HCT116 (cell line): ENCODE data around the gene C20orf204. TPM values are rescaled to one million over a fixed set of nuclear protein-coding genes. Genes with fewer than 3 reads are reported as not detected.

Experiments
- ATAC-seq: fragments of 200-7000 bp; cut with Tn5 transposase; 2 replicates; pipeline ENCODE4 v1.9.1; 2020; ENCODE audit warnings: mild to moderate bottlenecking, moderate library complexity
- BruUV-seq: library from RNA; stranded (reverse); fragments of 400-500 nt; replicated peaks from 2 replicates; lab custom pipeline; 2021; lab: Mats Ljungman, UMichigan
- CTCF ChIA-PET: fragments of 300-600 bp; sonication (Branson Sonifier 250); formaldehyde crosslinking; loops from one replicate; lab custom pipeline; 2021; ENCODE audit warnings: antibody characterized with exemption; lab: Charles Lee
- POLR2A ChIA-PET: fragments of 300-600, 350-600 bp; sonication (Branson Sonifier 250); formaldehyde crosslinking; loops from one replicate; lab custom pipeline; 2021; ENCODE audit warnings: antibody characterized with exemption; lab: Charles Lee
- RAD21 ChIA-PET, 2 experiments: fragments of 300-600 bp; sonication (Branson Sonifier 250); formaldehyde crosslinking; loops; one replicate each; lab custom pipeline; 2023; ENCODE audit warnings: low total read pairs in 2 of 2; ENCODE audit not compliant: uncharacterized antibody in 2 of 2, unreplicated experiment in 2 of 2, low non-redundant PET in 1 of 2; lab: Charles Lee
- DNase-seq: peaks from one replicate; pipeline ENCODE4 v3.0.0-alpha.2; 2010; ENCODE audit warnings: low read depth, low spot score
- H2AFZ ChIP-seq: fragments of 200-600 bp; shearing (Covaris generic), sonication (generic); 2 replicates; pipeline ENCODE4 v1.6.1; 2017; ENCODE audit warnings: low read depth, mixed run types, mixed read lengths, antibody characterized with exemption, low read length; ENCODE audit not compliant: poor library complexity, severe bottlenecking
- H3K27ac ChIP-seq: 2 replicates; pipeline ENCODE4 v1.5.1; 2012; ENCODE audit warnings: low read depth, low read length
- H3K27me3 ChIP-seq: fragments of 200-600 bp; sonication (generic); 2 replicates; pipeline ENCODE4 v1.6.1; 2016; ENCODE audit warnings: mixed run types, low read length, mixed read lengths; ENCODE audit not compliant: insufficient read depth
- H3K36me3 ChIP-seq, 2 experiments: fragments of 200-500 bp in 1 of 2; fragments of 200-600 bp in 1 of 2; sonication (Bioruptor generic) in 1 of 2; sonication (generic) in 1 of 2; 2 replicates each; pipeline versions ENCODE4 v1.5.1 to v1.6.1; 2014 to 2016; ENCODE audit warnings: low read length in 2 of 2, inconsistent platforms in 1 of 2, mixed read lengths in 1 of 2, mixed run types in 1 of 2; ENCODE audit not compliant: insufficient read depth in 2 of 2, control insufficient read depth in 1 of 2
- H3K4me1 ChIP-seq, 2 experiments: fragments of 200-600 bp in 1 of 2; sonication (generic) in 1 of 2; 2 replicates each; pipeline versions ENCODE4 v1.5.1 to v1.6.1; 2012 to 2017; ENCODE audit warnings: low read length in 2 of 2, inconsistent platforms in 1 of 2, mild to moderate bottlenecking in 1 of 2, mixed read lengths in 1 of 2, mixed run types in 1 of 2, moderate library complexity in 1 of 2; ENCODE audit not compliant: insufficient read depth in 2 of 2, control insufficient read depth in 1 of 2
- H3K4me2 ChIP-seq: fragments of 200-600 bp; sonication (generic); 2 replicates; pipeline ENCODE4 v1.6.1; 2017; ENCODE audit warnings: mixed run types, low read length, mixed read lengths
- H3K4me3 ChIP-seq, 2 experiments: fragments of 200-600 bp in 1 of 2; sonication (generic) in 1 of 2; replicated peaks in 1 of 2; 2 replicates each; pipeline ENCODE4 v1.5.1; 2011 to 2016; ENCODE audit warnings: low read length in 2 of 2, control low read depth in 1 of 2, low read depth in 1 of 2, mild to moderate bottlenecking in 1 of 2, mixed read lengths in 1 of 2, mixed run types in 1 of 2
- H3K79me2 ChIP-seq: fragments of 200-600 bp; sonication (generic); 2 replicates; pipeline ENCODE4 v1.6.1; 2017; ENCODE audit warnings: mild to moderate bottlenecking, mixed run types, low read length, moderate library complexity, mixed read lengths; ENCODE audit not compliant: insufficient read depth
- H3K9ac ChIP-seq: fragments of 200-600 bp; sonication (generic); 2 replicates; pipeline ENCODE4 v1.6.1; 2016; ENCODE audit warnings: low read length, mixed read lengths
- H3K9me2 ChIP-seq: fragments of 200-600 bp; sonication (generic), shearing (Covaris generic); 2 replicates; pipeline ENCODE4 v1.6.1; 2017; ENCODE audit warnings: mixed run types, mild to moderate bottlenecking, moderate library complexity; ENCODE audit not compliant: insufficient read depth
- H3K9me3 ChIP-seq, 2 experiments: fragments of 200-500 bp in 1 of 2; fragments of 200-600 bp in 1 of 2; sonication (Bioruptor generic) in 1 of 2; sonication (generic) in 1 of 2; 2 replicates each; pipeline ENCODE4 v1.6.1; 2014 to 2017; ENCODE audit warnings: low read length in 2 of 2, mixed read lengths in 2 of 2, inconsistent platforms in 1 of 2, low read depth in 1 of 2, mild to moderate bottlenecking in 1 of 2, mixed run types in 1 of 2, moderate library complexity in 1 of 2; ENCODE audit not compliant: control insufficient read depth in 1 of 2, insufficient read depth in 1 of 2
- H4K20me1 ChIP-seq: fragments of 200-600 bp; sonication (generic), shearing (Covaris generic); 2 replicates; pipeline ENCODE4 v1.6.1; 2017; ENCODE audit warnings: mixed run types, mild to moderate bottlenecking, moderate library complexity; ENCODE audit not compliant: insufficient read depth
- CBX3 ChIP-seq: IDR thresholded peaks from 2 replicates; pipeline ENCODE4 v1.6.1; 2012; ENCODE audit warnings: low read depth
- CEBPB ChIP-seq: IDR thresholded peaks from 2 replicates; pipeline ENCODE4 v1.6.1; 2012; ENCODE audit warnings: low read depth
- EGR1 ChIP-seq: IDR thresholded peaks from 2 replicates; pipeline ENCODE4 v1.6.1; 2012; ENCODE audit warnings: low read depth
- ELF1 ChIP-seq: IDR thresholded peaks from 2 replicates; pipeline ENCODE4 v1.6.1; 2012; ENCODE audit warnings: low read depth, borderline replicate concordance
- FOSL1 ChIP-seq: IDR thresholded peaks from 2 replicates; pipeline ENCODE4 v1.6.1; 2012; ENCODE audit warnings: low read depth
- JUND ChIP-seq: IDR thresholded peaks from 2 replicates; pipeline ENCODE4 v1.6.1; 2012
- POLR2A ChIP-seq: IDR thresholded peaks from 2 replicates; pipeline ENCODE4 v1.7.0; 2011; ENCODE audit warnings: borderline replicate concordance; ENCODE audit not compliant: insufficient read depth, insufficient read length; ENCODE audit errors: extremely low read depth
- SP1 ChIP-seq: IDR thresholded peaks from 2 replicates; pipeline ENCODE4 v1.6.1; 2012; ENCODE audit warnings: low read depth
- TCF7L2 ChIP-seq: IDR thresholded peaks from 2 replicates; pipeline ENCODE4 v1.7.0; 2011; ENCODE audit warnings: borderline replicate concordance, inconsistent platforms; ENCODE audit not compliant: insufficient read depth, insufficient read length; ENCODE audit errors: extremely low read depth
- YY1 ChIP-seq: IDR thresholded peaks from 2 replicates; pipeline ENCODE4 v1.6.1; 2011; ENCODE audit warnings: low read length, low read depth, moderate library complexity, mild to moderate bottlenecking; ENCODE audit not compliant: insufficient replicate concordance; ENCODE audit errors: extremely low read depth
- ZFX ChIP-seq: fragments of 450-650 bp; IDR thresholded peaks from 2 replicates; pipeline ENCODE4 v1.6.1; 2017
- intact Hi-C: fragments of 100-400 bp; cut with micrococcal nuclease; formaldehyde crosslinking; loops from 2 replicates; pipeline ENCODE4 v1.10.0; 2022
- total RNA-seq: library from RNA; stranded (reverse); gene quantifications from one replicate; pipeline ENCODE4 v1.2.1, GENCODE V29; 2021; ENCODE audit not compliant: unreplicated experiment
- TF ChIP-seq, protein P1 (sequence below): IDR thresholded peaks from 2 replicates; pipeline ENCODE4 v1.6.1; 2012
- TF ChIP-seq, protein P2 (sequence below): IDR thresholded peaks from 2 replicates; pipeline ENCODE4 v1.6.1; 2012; ENCODE audit warnings: low read depth
- TF ChIP-seq, protein P3 (sequence below): IDR thresholded peaks from 2 replicates; pipeline ENCODE4 v1.6.1; 2012

C20orf204 gene
- total RNA-seq, 1 experiment from 2014 or later, result 2.5 TPM

DNA sequence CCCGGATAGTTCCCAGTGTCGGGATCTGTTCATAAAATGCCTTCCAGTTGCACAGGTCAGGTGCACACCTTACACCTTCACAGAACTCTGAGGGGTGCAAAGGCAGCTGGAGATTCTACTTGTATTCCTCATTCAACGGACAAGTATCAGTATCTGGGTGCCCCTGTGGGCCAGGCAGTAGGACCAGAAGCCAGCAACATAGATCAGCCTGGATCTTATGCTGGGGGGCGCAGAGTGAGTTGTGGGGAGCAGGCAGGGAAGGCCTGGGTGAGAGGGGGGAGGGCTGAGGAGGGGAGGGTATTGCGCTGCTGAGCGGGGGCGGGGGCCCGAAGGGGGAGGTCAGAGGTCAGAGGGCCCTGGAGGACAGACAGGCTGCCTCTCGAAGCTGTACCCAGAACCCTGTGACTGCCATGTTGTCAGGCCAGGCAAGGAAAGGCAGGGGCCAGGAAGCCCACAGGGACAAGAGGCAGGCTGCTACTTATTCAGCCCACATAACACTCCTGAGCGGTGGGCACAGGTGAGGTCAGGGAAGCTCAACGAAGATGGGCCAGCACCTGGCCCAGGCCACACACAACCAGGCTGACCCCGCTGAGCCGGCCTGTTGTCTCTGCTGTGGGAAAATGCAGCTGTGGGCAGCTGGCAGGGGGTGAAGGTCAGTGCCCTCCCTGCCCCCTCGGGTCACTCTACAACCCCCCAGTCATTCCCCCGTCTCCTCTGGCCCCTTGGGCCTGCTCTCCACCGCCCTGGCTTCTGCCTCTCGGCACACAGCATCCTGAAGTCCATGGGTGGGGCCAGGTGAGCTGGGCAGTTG is 45.0 kb downstream of the C20orf204 start:
- ChIA-PET CTCF (interaction anchor here (1.1 kb wide), 1 partner anchor 21 kb away, joined by 3 read pairs; no protein-coding TSS in a partner anchor), POLR2A (no interaction called here), RAD21 (no interaction called here)
- intact Hi-C loops, result no loop called here
- Histone ChIP-seq H3K36me3 (no peaks in the 10 kb centered on the region), H3K9me2 (no peaks in the 10 kb centered on the region), H3K27ac (peak overlapping the region; percentile 67; the same call in 1 of the 2 replicates), H3K79me2 (peaks cover 9% of the 10 kb centered on the region; the same call in 1 of the 2 replicates), H3K4me3 (no peak overlapping the region), H2AFZ (no peak overlapping the region), H3K4me2 (no peak overlapping the region), H3K27me3 (no peaks in the 10 kb centered on the region), H4K20me1 (no peaks in the 10 kb centered on the region), H3K4me1 (peaks cover 14 to 21% of the 10 kb centered on the region in 2 experiments), H3K9me3 (no peaks in the 10 kb centered on the region), H3K9ac (no peak overlapping the region)
- DNase-seq (no peak), ATAC-seq (no peak)
- no TSS peak for BruUV-seq
- no peak for TF ChIP-seq CBX3
- TF ChIP-seq CEBPB, result no peak
- no peak for TF ChIP-seq JUND

- intact Hi-C loops, result no loop called here
- no peak overlapping the region for H3K27ac ChIP-seq
- no peaks in the 10 kb centered on the region for H3K36me3 ChIP-seq
- H3K4me1 ChIP-seq, result peaks cover 14 to 21% of the 10 kb centered on the region in 2 experiments
- no peak overlapping the region for H3K4me2 ChIP-seq
- TF ChIP-seq CEBPB (no peak), POLR2A (no peak), FOSL1 (no peak), ELF1 (no peak), YY1 (no peak), JUND (no peak), TCF7L2 (no peak), SP1 (no peak), EGR1 (no peak), ZFX (no peak)
- TF ChIP-seq, protein P1, sequence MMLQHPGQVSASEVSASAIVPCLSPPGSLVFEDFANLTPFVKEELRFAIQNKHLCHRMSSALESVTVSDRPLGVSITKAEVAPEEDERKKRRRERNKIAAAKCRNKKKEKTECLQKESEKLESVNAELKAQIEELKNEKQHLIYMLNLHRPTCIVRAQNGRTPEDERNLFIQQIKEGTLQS, result no peak
- TF ChIP-seq, protein P2, sequence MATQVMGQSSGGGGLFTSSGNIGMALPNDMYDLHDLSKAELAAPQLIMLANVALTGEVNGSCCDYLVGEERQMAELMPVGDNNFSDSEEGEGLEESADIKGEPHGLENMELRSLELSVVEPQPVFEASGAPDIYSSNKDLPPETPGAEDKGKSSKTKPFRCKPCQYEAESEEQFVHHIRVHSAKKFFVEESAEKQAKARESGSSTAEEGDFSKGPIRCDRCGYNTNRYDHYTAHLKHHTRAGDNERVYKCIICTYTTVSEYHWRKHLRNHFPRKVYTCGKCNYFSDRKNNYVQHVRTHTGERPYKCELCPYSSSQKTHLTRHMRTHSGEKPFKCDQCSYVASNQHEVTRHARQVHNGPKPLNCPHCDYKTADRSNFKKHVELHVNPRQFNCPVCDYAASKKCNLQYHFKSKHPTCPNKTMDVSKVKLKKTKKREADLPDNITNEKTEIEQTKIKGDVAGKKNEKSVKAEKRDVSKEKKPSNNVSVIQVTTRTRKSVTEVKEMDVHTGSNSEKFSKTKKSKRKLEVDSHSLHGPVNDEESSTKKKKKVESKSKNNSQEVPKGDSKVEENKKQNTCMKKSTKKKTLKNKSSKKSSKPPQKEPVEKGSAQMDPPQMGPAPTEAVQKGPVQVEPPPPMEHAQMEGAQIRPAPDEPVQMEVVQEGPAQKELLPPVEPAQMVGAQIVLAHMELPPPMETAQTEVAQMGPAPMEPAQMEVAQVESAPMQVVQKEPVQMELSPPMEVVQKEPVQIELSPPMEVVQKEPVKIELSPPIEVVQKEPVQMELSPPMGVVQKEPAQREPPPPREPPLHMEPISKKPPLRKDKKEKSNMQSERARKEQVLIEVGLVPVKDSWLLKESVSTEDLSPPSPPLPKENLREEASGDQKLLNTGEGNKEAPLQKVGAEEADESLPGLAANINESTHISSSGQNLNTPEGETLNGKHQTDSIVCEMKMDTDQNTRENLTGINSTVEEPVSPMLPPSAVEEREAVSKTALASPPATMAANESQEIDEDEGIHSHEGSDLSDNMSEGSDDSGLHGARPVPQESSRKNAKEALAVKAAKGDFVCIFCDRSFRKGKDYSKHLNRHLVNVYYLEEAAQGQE, result no peak
- TF ChIP-seq, protein P3, sequence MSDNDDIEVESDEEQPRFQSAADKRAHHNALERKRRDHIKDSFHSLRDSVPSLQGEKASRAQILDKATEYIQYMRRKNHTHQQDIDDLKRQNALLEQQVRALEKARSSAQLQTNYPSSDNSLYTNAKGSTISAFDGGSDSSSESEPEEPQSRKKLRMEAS, result no peak
- no TSS peak for BruUV-seq
- H3K9me2 ChIP-seq, result no peaks in the 10 kb centered on the region
- no peaks in the 10 kb centered on the region; a peak in 1 of 4 replicates for H3K9me3 ChIP-seq
- H3K27me3 ChIP-seq, result no peaks in the 10 kb centered on the region
- no peak overlapping the region for H2AFZ ChIP-seq
- ChIA-PET RAD21 (no interaction called here), POLR2A (no interaction called here), CTCF (interaction anchor here (1.1 kb wide), 1 partner anchor 21 kb away, joined by 3 read pairs; no protein-coding TSS in a partner anchor)
- H3K9ac ChIP-seq, result no peak overlapping the region
- DNase-seq (no peak), ATAC-seq (no peak)
- H3K4me3 ChIP-seq, result no peak overlapping the region
- no peaks in the 10 kb centered on the region for H4K20me1 ChIP-seq
- H3K79me2 ChIP-seq, result peaks cover 9% of the 10 kb centered on the region; the same call in 1 of the 2 replicates
These were observed 45.6 kb downstream of the C20orf204 start for GRCh38 chr20:64081624-64081964.
